ENCODE data around the gene MAGI2. TPM values are rescaled to one million over a fixed set of nuclear protein-coding genes. Genes with fewer than 3 reads are reported as not detected.

The MAGI2 gene
- total and polyA plus RNA-seq, 4 donors = 0.37 to 4.1 (median 1.4) TPM

- H3K27ac ChIP-seq (ENCODE audit: low read depth in 1 of 2, low read length in 2 of 2) = no peak overlapping the region
- H3K9me3 ChIP-seq (ENCODE audit: control insufficient read depth in 4 of 4, low read length in 3 of 4) = no peaks in the 10 kb centered on the region
- H3K36me3 ChIP-seq (ENCODE audit: control insufficient read depth in 4 of 4, insufficient read depth in 3 of 4, low read depth in 1 of 4, low read length in 3 of 4) = peaks cover 0 to 4% (median 2%) of the 10 kb centered on the region in 4 donors
- WGBS = 85% methylated on average over 3 of the region's 3 CpGs
- peaks cover 0 to 18% (median 9%) of the 10 kb centered on the region in 4 donors for H3K4me1 ChIP-seq (ENCODE audit: control insufficient read depth in 4 of 4, insufficient read depth in 4 of 4, low read length in 3 of 4)
- no peaks in the 10 kb centered on the region for H3K27me3 ChIP-seq (ENCODE audit: control insufficient read depth in 4 of 4, insufficient read depth in 4 of 4, low read length in 3 of 4)
- H3K9ac ChIP-seq (ENCODE audit: low read depth in 1 of 2, low read length in 2 of 2) = no peak overlapping the region
- TF ChIP-seq, protein P1, sequence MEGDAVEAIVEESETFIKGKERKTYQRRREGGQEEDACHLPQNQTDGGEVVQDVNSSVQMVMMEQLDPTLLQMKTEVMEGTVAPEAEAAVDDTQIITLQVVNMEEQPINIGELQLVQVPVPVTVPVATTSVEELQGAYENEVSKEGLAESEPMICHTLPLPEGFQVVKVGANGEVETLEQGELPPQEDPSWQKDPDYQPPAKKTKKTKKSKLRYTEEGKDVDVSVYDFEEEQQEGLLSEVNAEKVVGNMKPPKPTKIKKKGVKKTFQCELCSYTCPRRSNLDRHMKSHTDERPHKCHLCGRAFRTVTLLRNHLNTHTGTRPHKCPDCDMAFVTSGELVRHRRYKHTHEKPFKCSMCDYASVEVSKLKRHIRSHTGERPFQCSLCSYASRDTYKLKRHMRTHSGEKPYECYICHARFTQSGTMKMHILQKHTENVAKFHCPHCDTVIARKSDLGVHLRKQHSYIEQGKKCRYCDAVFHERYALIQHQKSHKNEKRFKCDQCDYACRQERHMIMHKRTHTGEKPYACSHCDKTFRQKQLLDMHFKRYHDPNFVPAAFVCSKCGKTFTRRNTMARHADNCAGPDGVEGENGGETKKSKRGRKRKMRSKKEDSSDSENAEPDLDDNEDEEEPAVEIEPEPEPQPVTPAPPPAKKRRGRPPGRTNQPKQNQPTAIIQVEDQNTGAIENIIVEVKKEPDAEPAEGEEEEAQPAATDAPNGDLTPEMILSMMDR (IDR thresholded peaks at IDR 0.05; ENCODE audit: low read depth, low read length, missing input control) = no peak
- no peak for TF ChIP-seq RAD21 (IDR thresholded peaks at IDR 0.05)
- no peak for TF ChIP-seq ZBTB33 (IDR thresholded peaks at IDR 0.05)
- no peak for TF ChIP-seq YY1 (IDR thresholded peaks at IDR 0.05)
- no peak for TF ChIP-seq TAF1 (conservative IDR thresholded peaks at IDR 0.05)
- TF ChIP-seq ATF3 (IDR thresholded peaks at IDR 0.05) = no peak
- no peak for TF ChIP-seq MAX (IDR thresholded peaks at IDR 0.05)
- TF ChIP-seq GABPA (IDR thresholded peaks at IDR 0.05 in 1 of 2, conservative IDR thresholded peaks at IDR 0.05 in 1 of 2) = no peak
- TF ChIP-seq EGR1 (IDR thresholded peaks at IDR 0.05; ENCODE audit: low read depth in 2 of 2) = no peak
- TF ChIP-seq FOXA2 (IDR thresholded peaks at IDR 0.05) = no peak
- no peak for TF ChIP-seq FOXA1 (IDR thresholded peaks at IDR 0.05)
- no peak for TF ChIP-seq SP1 (IDR thresholded peaks at IDR 0.05)
- TF ChIP-seq HNF4G (IDR thresholded peaks at IDR 0.05) = no peak
- no peak for TF ChIP-seq RXRA (IDR thresholded peaks at IDR 0.05)
- no peak for TF ChIP-seq JUND (IDR thresholded peaks at IDR 0.05)
- TF ChIP-seq HNF4A (conservative IDR thresholded peaks at IDR 0.05) = no peak
- DNase-seq (ENCODE audit: low spot score) = no peak
- H3K4me3 ChIP-seq (ENCODE audit: low read depth in 1 of 3, low read length in 3 of 3) = no peak overlapping the region
Observed at GRCh38 chr7:79459381-79459780, 5.9 kb upstream of the MAGI2 start.

DNA sequence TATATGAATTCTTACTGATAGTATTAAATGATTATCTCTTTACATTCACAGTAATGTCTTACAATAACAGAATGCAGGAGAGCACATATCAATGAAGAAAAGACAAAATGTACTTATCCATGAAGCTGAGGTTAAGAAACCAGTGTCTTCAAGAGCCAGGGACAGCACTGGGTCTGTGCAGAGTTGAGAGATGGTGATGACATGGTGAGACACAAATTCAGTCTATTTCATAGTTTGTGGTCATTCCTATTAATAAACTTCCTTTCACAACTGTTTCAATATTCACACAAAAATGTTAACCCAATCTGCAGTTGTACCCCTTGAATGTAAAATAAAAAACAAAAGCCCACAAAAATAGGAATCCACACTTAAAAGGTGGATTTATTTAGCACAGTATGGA lies 5.3 kb upstream of the MAGI2 start:
- DNase-seq (ENCODE audit: low spot score) = no peak
- TF ChIP-seq ATF3 (IDR thresholded peaks at IDR 0.05) (no peak), NR2F2 (IDR thresholded peaks at IDR 0.05) (no peak), FOXA1 (IDR thresholded peaks at IDR 0.05) (no peak), RAD21 (IDR thresholded peaks at IDR 0.05) (no peak), ZBTB33 (IDR thresholded peaks at IDR 0.05) (no peak), SP1 (IDR thresholded peaks at IDR 0.05) (no peak), FOXA2 (IDR thresholded peaks at IDR 0.05) (no peak), RXRA (IDR thresholded peaks at IDR 0.05) (no peak), YY1 (IDR thresholded peaks at IDR 0.05) (no peak), GABPA (IDR thresholded peaks at IDR 0.05 in 1 of 2, conservative IDR thresholded peaks at IDR 0.05 in 1 of 2) (no peak), MAX (IDR thresholded peaks at IDR 0.05) (no peak), HNF4A (conservative IDR thresholded peaks at IDR 0.05) (no peak), HNF4G (IDR thresholded peaks at IDR 0.05) (no peak)
- H3K9ac ChIP-seq (ENCODE audit: low read depth in 1 of 2, low read length in 2 of 2) = no peak overlapping the region
- no peaks in the 10 kb centered on the region for H3K27me3 ChIP-seq (ENCODE audit: control insufficient read depth in 4 of 4, insufficient read depth in 4 of 4, low read length in 3 of 4)
- no peaks in the 10 kb centered on the region for H3K9me3 ChIP-seq (ENCODE audit: control insufficient read depth in 4 of 4, low read length in 3 of 4)
- peaks cover 0 to 4% (median 2%) of the 10 kb centered on the region in 4 donors for H3K36me3 ChIP-seq (ENCODE audit: control insufficient read depth in 4 of 4, insufficient read depth in 3 of 4, low read depth in 1 of 4, low read length in 3 of 4)
- H3K27ac ChIP-seq (ENCODE audit: low read depth in 1 of 2, low read length in 2 of 2) = no peak overlapping the region
- no peak overlapping the region for H3K4me3 ChIP-seq (ENCODE audit: low read depth in 1 of 3, low read length in 3 of 3)
- peaks cover 0 to 18% (median 9%) of the 10 kb centered on the region in 4 donors for H3K4me1 ChIP-seq (ENCODE audit: control insufficient read depth in 4 of 4, insufficient read depth in 4 of 4, low read length in 3 of 4)

Measured in liver (tissue), 9 donors.